GM18909 (cell line): ENCODE data around the gene VPS13D.

ENCODE experiments used
- ATAC-seq: cut with Tn5 transposase; IDR thresholded peaks from one replicate; pipeline ENCODE4 v1.9.1; 2021; ENCODE audit warnings: mild to moderate bottlenecking; ENCODE audit not compliant: unreplicated experiment, poor library complexity

The VPS13D gene

GRCh38 chr1:12556368-12556930 is 326.6 kb downstream of the VPS13D start:
- no peak for ATAC-seq

- no peak for ATAC-seq
These were observed 327.4 kb downstream of the VPS13D start for GRCh38 chr1:12556957-12557935.

- no peak for ATAC-seq
These were observed 331.3 kb downstream of the VPS13D start for GRCh38 chr1:12561121-12561520.
